ENCODE results near the gene DARS1. TPM values are rescaled to one million over a fixed set of nuclear protein-coding genes. Genes with fewer than 3 reads are reported as not detected.
"Not testable (repeated sequence)": the region's sequence is repeated elsewhere in the genome, so short reads cannot be mapped to it uniquely, and the experiment has no call there.

The DARS1 gene
- total RNA-seq, 4 donors from 2014 or later: 115 to 176 (median 156) TPM

DNA sequence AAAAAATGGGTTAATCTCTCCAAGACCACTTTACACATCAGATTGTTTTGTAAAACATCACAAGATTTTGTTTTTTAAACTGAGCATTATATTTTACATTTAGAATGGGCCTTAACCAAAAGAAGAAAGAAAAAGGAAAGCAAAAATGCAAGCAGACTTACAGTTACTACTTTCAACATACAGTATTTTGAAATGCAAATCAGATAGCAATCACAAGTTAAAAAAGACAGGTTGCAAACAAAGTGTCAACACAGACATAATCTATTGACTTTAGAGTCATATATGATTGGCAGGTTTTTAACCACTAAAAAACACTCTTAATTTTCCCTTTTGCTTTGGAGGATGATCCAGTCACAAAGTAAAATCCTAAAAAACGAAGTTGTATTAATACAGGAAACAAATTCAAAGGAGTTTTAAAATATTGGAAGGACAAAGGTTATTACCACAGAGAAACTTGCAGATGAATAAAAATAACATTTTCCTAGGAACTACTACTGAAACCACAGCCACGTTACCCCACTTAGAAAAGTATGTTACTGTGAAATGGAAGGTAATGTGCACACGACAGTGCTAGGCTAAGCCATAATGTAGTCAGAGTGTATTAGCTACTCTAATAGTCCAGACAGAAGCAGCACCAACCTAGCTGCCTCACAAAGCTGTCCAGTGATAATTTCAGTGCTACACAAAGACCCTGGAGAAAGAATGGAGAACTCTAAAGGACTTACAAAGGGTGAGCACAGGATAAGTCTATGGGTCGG, 22.9 kb downstream of the DARS1 start:
- 62 to 65% methylated on average over 3 to 4 of the region's 4 CpGs for WGBS, 2 donors (ENCODE audit: low coverage in 1 of 2)
- TF ChIP-seq EP300 (IDR thresholded peaks at IDR 0.05) (no peak), POLR2A (IDR thresholded peaks at IDR 0.05) (no peak), POLR2AphosphoS5 (IDR thresholded peaks at IDR 0.05) (no peak)
- TF ChIP-seq, protein P1, sequence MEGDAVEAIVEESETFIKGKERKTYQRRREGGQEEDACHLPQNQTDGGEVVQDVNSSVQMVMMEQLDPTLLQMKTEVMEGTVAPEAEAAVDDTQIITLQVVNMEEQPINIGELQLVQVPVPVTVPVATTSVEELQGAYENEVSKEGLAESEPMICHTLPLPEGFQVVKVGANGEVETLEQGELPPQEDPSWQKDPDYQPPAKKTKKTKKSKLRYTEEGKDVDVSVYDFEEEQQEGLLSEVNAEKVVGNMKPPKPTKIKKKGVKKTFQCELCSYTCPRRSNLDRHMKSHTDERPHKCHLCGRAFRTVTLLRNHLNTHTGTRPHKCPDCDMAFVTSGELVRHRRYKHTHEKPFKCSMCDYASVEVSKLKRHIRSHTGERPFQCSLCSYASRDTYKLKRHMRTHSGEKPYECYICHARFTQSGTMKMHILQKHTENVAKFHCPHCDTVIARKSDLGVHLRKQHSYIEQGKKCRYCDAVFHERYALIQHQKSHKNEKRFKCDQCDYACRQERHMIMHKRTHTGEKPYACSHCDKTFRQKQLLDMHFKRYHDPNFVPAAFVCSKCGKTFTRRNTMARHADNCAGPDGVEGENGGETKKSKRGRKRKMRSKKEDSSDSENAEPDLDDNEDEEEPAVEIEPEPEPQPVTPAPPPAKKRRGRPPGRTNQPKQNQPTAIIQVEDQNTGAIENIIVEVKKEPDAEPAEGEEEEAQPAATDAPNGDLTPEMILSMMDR (IDR thresholded peaks at IDR 0.05): no peak
- Histone ChIP-seq H3K27me3 (no peaks in the 10 kb centered on the region), H3K36me3 (no peaks in the 10 kb centered on the region), H3K27ac (peak overlapping the region in 3 of 4 donors; percentile 25 to 78 (median 70)), H3K9me3 (no peaks in the 10 kb centered on the region), H3K4me1 (peaks cover 0 to 73% (median 8%) of the 10 kb centered on the region in 3 donors), H3K4me3 (no peak overlapping the region)
- no peak for ATAC-seq

DNA sequence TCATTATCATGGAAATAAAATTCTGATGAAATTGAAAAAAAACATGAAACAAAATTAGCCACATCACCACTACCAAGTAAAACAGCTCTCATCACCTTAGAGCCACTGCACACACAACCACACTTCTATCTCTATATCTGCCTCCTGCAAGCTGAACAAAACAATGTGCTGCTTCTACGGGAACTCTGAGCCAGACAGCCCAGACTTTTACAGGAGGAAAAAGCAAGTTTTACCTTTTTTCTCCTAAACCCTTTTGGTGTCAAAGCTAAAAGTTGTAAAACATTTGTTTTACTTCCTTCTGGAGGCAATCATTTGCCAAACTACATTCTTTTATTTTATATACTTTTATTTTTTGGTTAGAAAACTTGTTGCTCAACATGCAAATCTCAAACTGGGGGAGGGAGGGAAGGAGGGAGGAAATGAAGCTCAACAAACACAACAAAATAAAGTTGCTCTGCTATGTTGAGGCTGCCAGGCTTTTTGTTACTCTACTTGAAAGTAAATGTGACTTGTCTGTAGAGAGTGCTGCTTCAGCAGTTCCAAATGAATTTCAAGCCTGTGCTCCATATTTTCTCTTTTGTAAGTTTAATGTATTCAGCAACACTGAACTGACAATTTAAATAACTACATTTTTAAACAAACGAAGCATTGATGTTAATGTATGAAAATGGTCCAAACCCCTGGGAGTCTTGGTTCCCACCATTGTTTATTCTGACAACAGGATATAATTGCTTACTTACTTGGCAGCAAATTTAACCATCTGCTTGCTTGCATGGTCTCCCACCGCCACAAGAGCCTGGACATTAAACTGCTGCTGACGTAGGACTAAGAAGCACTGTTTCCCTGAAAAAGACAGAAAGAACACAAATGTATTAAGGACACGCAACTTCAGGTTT, 24.5 kb downstream of the DARS1 start:
- Histone ChIP-seq H3K27me3 (no peaks in the 10 kb centered on the region), H3K9me3 (no peaks in the 10 kb centered on the region), H3K4me1 (peaks cover 0 to 64% (median 8%) of the 10 kb centered on the region in 3 donors), H3K36me3 (no peaks in the 10 kb centered on the region), H3K27ac (peak overlapping the region in 2 of 4 donors; percentile 19 to 42), H3K4me3 (no peak overlapping the region)
- TF ChIP-seq EP300 (IDR thresholded peaks at IDR 0.05) (no peak), POLR2AphosphoS5 (IDR thresholded peaks at IDR 0.05) (no peak), POLR2A (IDR thresholded peaks at IDR 0.05) (no peak)
- TF ChIP-seq, protein P1 (IDR thresholded peaks at IDR 0.05): no peak
- 18 to 47% methylated on average over 2 to 5 of the region's 5 CpGs for WGBS, 2 donors (ENCODE audit: low coverage in 1 of 2)
- no peak for ATAC-seq

DNA sequence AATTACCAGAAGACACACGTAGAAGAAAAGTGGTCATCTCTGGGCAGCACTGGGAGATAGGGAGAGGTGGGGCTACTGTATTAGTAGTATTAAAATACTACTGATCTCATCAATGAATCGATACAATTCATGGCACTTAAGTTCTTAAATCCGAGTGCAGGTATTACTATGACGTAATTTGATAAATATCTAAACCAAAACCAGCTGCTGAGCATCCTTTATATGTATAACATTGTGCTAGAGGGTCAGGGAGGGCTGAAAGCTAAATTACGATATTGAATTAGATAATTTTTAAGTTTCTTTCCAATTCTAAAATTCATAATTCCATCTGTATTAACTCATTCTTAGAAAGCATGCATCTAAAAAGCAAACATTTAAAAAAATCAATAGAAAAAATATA, 25.3 kb downstream of the DARS1 start:
- 51 to 79% methylated on average over 5 of the region's 5 CpGs for WGBS, 2 donors (ENCODE audit: low coverage in 1 of 2)
- H3K4me3 ChIP-seq: no peak overlapping the region
- peaks cover 0 to 56% (median 8%) of the 10 kb centered on the region in 3 donors for H3K4me1 ChIP-seq
- no peaks in the 10 kb centered on the region for H3K9me3 ChIP-seq
- TF ChIP-seq, protein P1 (IDR thresholded peaks at IDR 0.05): no peak
- TF ChIP-seq POLR2AphosphoS5 (IDR thresholded peaks at IDR 0.05): no peak
- TF ChIP-seq POLR2A (IDR thresholded peaks at IDR 0.05): no peak
- no peak for TF ChIP-seq EP300 (IDR thresholded peaks at IDR 0.05)
- H3K36me3 ChIP-seq: no peaks in the 10 kb centered on the region
- H3K27me3 ChIP-seq: no peaks in the 10 kb centered on the region
- no peak for ATAC-seq
- H3K27ac ChIP-seq: no peak overlapping the region

DNA sequence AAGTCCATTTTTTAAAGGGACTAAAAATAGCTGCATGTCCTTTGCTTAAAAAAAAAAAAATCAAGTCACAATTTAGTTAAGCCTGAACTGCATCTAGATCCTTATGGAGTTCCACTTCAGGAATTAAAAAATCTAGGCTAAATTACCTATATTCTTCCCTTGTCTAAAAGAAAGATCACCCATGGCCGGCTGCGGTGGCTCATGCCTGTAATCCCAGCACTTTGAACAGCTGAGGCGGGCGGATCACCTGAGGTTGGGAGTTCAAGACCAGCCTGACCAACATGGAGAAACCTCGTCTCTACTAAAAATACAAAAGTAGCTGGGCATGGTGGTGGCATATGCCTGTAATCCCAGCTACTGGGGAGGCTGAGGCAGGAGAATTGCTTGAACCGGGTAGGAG, 26.5 kb downstream of the DARS1 start:
- peaks cover 0 to 48% (median 8%) of the 10 kb centered on the region in 3 donors for H3K4me1 ChIP-seq
- H3K27me3 ChIP-seq, H3K36me3 ChIP-seq, H3K4me3 ChIP-seq, ATAC-seq, H3K27ac ChIP-seq, H3K9me3 ChIP-seq: not testable (repeated sequence)
- WGBS, 2 donors (ENCODE audit: low coverage in 1 of 2): 77 to 90% methylated on average over 2 to 3 of the region's 6 CpGs

DNA sequence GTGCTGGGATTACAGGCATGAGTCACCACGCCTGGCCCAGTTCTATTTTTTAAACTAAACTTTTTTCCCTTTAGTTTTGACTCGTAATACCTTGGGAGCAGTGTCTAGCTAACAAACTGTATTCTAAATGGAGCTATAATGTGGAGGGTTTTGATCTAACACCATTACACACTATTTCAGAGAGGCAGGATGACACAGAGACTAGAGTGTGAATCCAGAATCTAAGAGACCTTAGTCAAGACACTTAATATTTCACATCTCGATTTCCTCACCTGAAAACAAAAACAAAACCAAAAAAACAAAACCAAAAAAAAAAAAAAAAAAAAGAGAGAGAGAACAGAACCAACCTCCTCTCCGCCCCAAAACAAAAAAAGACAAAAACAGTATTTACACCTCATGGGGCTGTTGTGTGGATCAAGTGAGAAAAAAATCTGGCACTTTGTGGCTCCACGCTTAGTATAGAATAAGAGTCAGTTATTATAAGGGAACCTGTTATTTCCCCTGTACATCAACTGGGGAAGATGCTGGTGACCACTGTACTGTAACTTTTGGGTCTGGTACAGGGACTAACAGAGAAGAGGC, 31.3 kb downstream of the DARS1 start:
- Histone ChIP-seq H3K9me3 (no peaks in the 10 kb centered on the region), H3K27ac (no peak overlapping the region), H3K36me3 (no peaks in the 10 kb centered on the region), H3K4me1 (peaks cover 0 to 32% (median 3%) of the 10 kb centered on the region in 3 donors), H3K4me3 (no peak overlapping the region), H3K27me3 (no peaks in the 10 kb centered on the region)
- TF ChIP-seq POLR2A (IDR thresholded peaks at IDR 0.05): no peak
- no peak for TF ChIP-seq POLR2AphosphoS5 (IDR thresholded peaks at IDR 0.05)
- TF ChIP-seq EP300 (IDR thresholded peaks at IDR 0.05): no peak
- TF ChIP-seq, protein P1 (IDR thresholded peaks at IDR 0.05): no peak
- no peak for ATAC-seq
- WGBS, 2 donors (ENCODE audit: low coverage in 1 of 2): 79 to 83% methylated on average over 3 to 5 of the region's 5 CpGs
